ENCODE measurements around the gene APOL6. TPM values are rescaled to one million over a fixed set of nuclear protein-coding genes. Genes with fewer than 3 reads are reported as not detected.
A peak's percentile ranks its signal among the peaks of the same experiment; 100 is the strongest.
"Not testable (repeated sequence)": the region's sequence is repeated elsewhere in the genome, so short reads cannot be mapped to it uniquely, and the experiment has no call there.

Gene APOL6
- total and polyA plus RNA-seq, 4 donors, result 9.6 to 34.1 (median 22.4) TPM

- Histone ChIP-seq H3K36me3 (ENCODE audit: control insufficient read depth in 4 of 4, insufficient read depth in 4 of 4, low read length in 4 of 4) (no peaks in the 10 kb centered on the region), H3K27me3 (ENCODE audit: control insufficient read depth in 3 of 3, insufficient read depth in 3 of 3, low read length in 2 of 3) (no peaks in the 10 kb centered on the region), H3K9me3 (ENCODE audit: control insufficient read depth in 4 of 4, insufficient read depth in 3 of 4, low read length in 3 of 4) (peaks cover 0 to 4% (median 2%) of the 10 kb centered on the region in 4 donors), H3K9ac (ENCODE audit: insufficient read depth in 1 of 2, low read length in 2 of 2) (no peak overlapping the region), H3K27ac (ENCODE audit: low read depth in 1 of 2, low read length in 1 of 2) (no peak overlapping the region), H3K4me1 (ENCODE audit: control insufficient read depth in 5 of 5, insufficient read depth in 5 of 5, low read length in 5 of 5) (peaks cover 0 to 7% (median 0%) of the 10 kb centered on the region in 5 donors), H3K4me3 (no peak overlapping the region)
- WGBS, 2 donors, result 87 to 90% methylated on average over 7 of the region's 7 CpGs
- DNase-seq (no peak), ATAC-seq (ENCODE audit: insufficient read depth, low FRiP score) (no peak)
- TF ChIP-seq CTCF (IDR thresholded peaks at IDR 0.05; ENCODE audit: control extremely low read depth, extremely low read depth), result no peak
Observed at GRCh38 chr22:35677460-35678187, 29.4 kb downstream of the APOL6 start.

GRCh38 chr22:35678836-35679235 lies 30.6 kb downstream of the APOL6 start:
- no peak for ATAC-seq (ENCODE audit: insufficient read depth, low FRiP score)
- TF ChIP-seq CTCF (IDR thresholded peaks at IDR 0.05; ENCODE audit: control extremely low read depth, extremely low read depth), result no peak
- DNase-seq, result no peak

GRCh38 chr22:35679492-35679891 lies 31.2 kb downstream of the APOL6 start:
- not testable (repeated sequence) for H3K9ac ChIP-seq (ENCODE audit: insufficient read depth in 1 of 2, low read length in 2 of 2); H3K36me3 ChIP-seq (ENCODE audit: control insufficient read depth in 4 of 4, insufficient read depth in 4 of 4, low read length in 4 of 4); ATAC-seq (ENCODE audit: insufficient read depth, low FRiP score); H3K9me3 ChIP-seq (ENCODE audit: control insufficient read depth in 4 of 4, insufficient read depth in 3 of 4, low read length in 3 of 4); H3K4me1 ChIP-seq (ENCODE audit: control insufficient read depth in 5 of 5, insufficient read depth in 5 of 5, low read length in 5 of 5); DNase-seq; H3K27me3 ChIP-seq (ENCODE audit: control insufficient read depth in 3 of 3, insufficient read depth in 3 of 3, low read length in 2 of 3); H3K4me3 ChIP-seq; H3K27ac ChIP-seq (ENCODE audit: low read depth in 1 of 2, low read length in 1 of 2)
- 63 to 77% methylated on average over 4 of the region's 4 CpGs for WGBS, 2 donors

More at GRCh38 chr22:35678836-35679235, 30.6 kb downstream of the APOL6 start:
- peaks cover 0 to 4% (median 2%) of the 10 kb centered on the region in 4 donors for H3K9me3 ChIP-seq (ENCODE audit: control insufficient read depth in 4 of 4, insufficient read depth in 3 of 4, low read length in 3 of 4)
- H3K36me3 ChIP-seq (ENCODE audit: control insufficient read depth in 4 of 4, insufficient read depth in 4 of 4, low read length in 4 of 4), result no peaks in the 10 kb centered on the region
- H3K9ac ChIP-seq (ENCODE audit: insufficient read depth in 1 of 2, low read length in 2 of 2), result peak overlapping the region in 1 of 2 donors; percentile 47
- no peaks in the 10 kb centered on the region for H3K27me3 ChIP-seq (ENCODE audit: control insufficient read depth in 3 of 3, insufficient read depth in 3 of 3, low read length in 2 of 3)
- no peak overlapping the region for H3K27ac ChIP-seq (ENCODE audit: low read depth in 1 of 2, low read length in 1 of 2)
- H3K4me3 ChIP-seq, result no peak overlapping the region
- 82 to 90% methylated on average over 2 of the region's 2 CpGs for WGBS, 2 donors
- peaks cover 0 to 7% (median 0%) of the 10 kb centered on the region in 5 donors for H3K4me1 ChIP-seq (ENCODE audit: control insufficient read depth in 5 of 5, insufficient read depth in 5 of 5, low read length in 5 of 5)

GRCh38 chr22:35681454-35682052 lies 33.3 kb downstream of the APOL6 start:
- H3K9ac ChIP-seq (ENCODE audit: insufficient read depth in 1 of 2, low read length in 2 of 2), result no peak overlapping the region
- H3K36me3 ChIP-seq (ENCODE audit: control insufficient read depth in 4 of 4, insufficient read depth in 4 of 4, low read length in 4 of 4), result no peaks in the 10 kb centered on the region
- 82 to 96% methylated on average over 4 of the region's 4 CpGs for WGBS, 2 donors
- ATAC-seq (ENCODE audit: insufficient read depth, low FRiP score) (no peak), DNase-seq (no peak)
- peaks cover 0 to 4% (median 1%) of the 10 kb centered on the region in 4 donors for H3K9me3 ChIP-seq (ENCODE audit: control insufficient read depth in 4 of 4, insufficient read depth in 3 of 4, low read length in 3 of 4)
- TF ChIP-seq CTCF (IDR thresholded peaks at IDR 0.05; ENCODE audit: control extremely low read depth, extremely low read depth), result no peak
- H3K27ac ChIP-seq (ENCODE audit: low read depth in 1 of 2, low read length in 1 of 2), result no peak overlapping the region
- no peak overlapping the region for H3K4me3 ChIP-seq
- no peaks in the 10 kb centered on the region for H3K27me3 ChIP-seq (ENCODE audit: control insufficient read depth in 3 of 3, insufficient read depth in 3 of 3, low read length in 2 of 3)
- H3K4me1 ChIP-seq (ENCODE audit: control insufficient read depth in 5 of 5, insufficient read depth in 5 of 5, low read length in 5 of 5), result peaks cover 0 to 9% (median 0%) of the 10 kb centered on the region in 5 donors

Data from lung (tissue), 12 donors.